Measurements from ENCODE around the gene ARMC3. TPM values are rescaled to one million over a fixed set of nuclear protein-coding genes. Genes with fewer than 3 reads are reported as not detected.
A peak's percentile ranks its signal among the peaks of the same experiment; 100 is the strongest.

The ARMC3 gene
- total and polyA plus RNA-seq, 9 of the 15 experiments (the other 6 are each of a cell fraction or from before 2014, with no cell fraction given), result 0.33 to 1.1 (median 0.62) TPM

DNA sequence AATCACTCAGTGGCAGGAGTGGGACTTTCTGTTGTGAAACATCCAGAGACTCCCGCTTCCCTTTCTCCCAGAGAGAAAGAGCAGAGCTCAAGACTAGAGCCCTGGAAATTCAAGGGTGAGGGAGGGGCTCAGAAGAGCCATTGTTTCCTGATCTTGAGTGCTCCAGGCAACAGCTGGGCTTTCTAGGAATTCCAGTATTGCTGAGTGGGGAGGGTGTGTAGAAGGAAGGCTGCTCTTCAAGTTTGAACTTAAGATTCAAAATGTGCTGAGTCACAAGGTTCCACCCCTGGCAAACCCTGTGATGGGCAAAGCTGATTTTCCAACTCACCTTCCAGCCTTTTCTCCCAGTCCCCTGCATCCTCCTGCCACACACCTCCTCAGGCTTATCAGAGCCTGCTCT lies 125.2 kb downstream of the ARMC3 start (continued):
- TF ChIP-seq MBD2 (IDR thresholded peaks at IDR 0.05; ENCODE audit: borderline replicate concordance, low read depth) (no peak), NFRKB (IDR thresholded peaks at IDR 0.05; ENCODE audit: low read depth) (no peak; the same call in 1 of the 2 replicates), ZNF184 (CRISPR knock-in tag; IDR thresholded peaks at IDR 0.05) (no peak), HCFC1 (IDR thresholded peaks at IDR 0.05; ENCODE audit: low read depth, low read length) (no peak), COPS2 (conservative IDR thresholded peaks at IDR 0.05) (no peak), HDAC8 (tag; IDR thresholded peaks at IDR 0.05) (no peak), TBL1XR1 (IDR thresholded peaks at IDR 0.05; ENCODE audit: low read length in 2 of 2) (peak in 1 of 2 experiments; percentile 58; a peak in 1 of 4 replicates), CBFB (CRISPR knock-in tag; IDR thresholded peaks at IDR 0.05) (no peak), E2F3 (CRISPR knock-in tag; IDR thresholded peaks at IDR 0.05) (no peak), HNRNPK (IDR thresholded peaks at IDR 0.05; ENCODE audit: low read depth, low read length, poor library complexity, severe bottlenecking) (no peak), ZNF589 (CRISPR knock-in tag; IDR thresholded peaks at IDR 0.05; ENCODE audit: low read depth) (no peak), FOXJ3 (CRISPR knock-in tag; IDR thresholded peaks at IDR 0.05) (no peak), KHSRP (IDR thresholded peaks at IDR 0.05) (no peak), ZNF347 (CRISPR knock-in tag; IDR thresholded peaks at IDR 0.05; ENCODE audit: low read depth) (no peak), KAT2B (IDR thresholded peaks at IDR 0.05; ENCODE audit: low read depth, low read length) (no peak), JUN (IDR thresholded peaks at IDR 0.05; ENCODE audit: borderline replicate concordance, low read depth, low read length) (no peak), JUN (CRISPR knock-in tag; IDR thresholded peaks at IDR 0.05; ENCODE audit: borderline replicate concordance) (no peak), ATF1 (CRISPR knock-in tag; IDR thresholded peaks at IDR 0.05) (no peak), ATF1 (tag; IDR thresholded peaks at IDR 0.05) (no peak), ZNF274 (IDR thresholded peaks at IDR 0.05; ENCODE audit: borderline replicate concordance, low read depth, low read length) (no peak), MAFG (tag; conservative IDR thresholded peaks at IDR 0.05) (peak; percentile 98), PRMT5 (CRISPR knock-in tag; IDR thresholded peaks at IDR 0.05) (no peak), HMG20A (CRISPR knock-in tag; conservative IDR thresholded peaks at IDR 0.05) (no peak), GATAD2B (IDR thresholded peaks at IDR 0.05; ENCODE audit: borderline replicate concordance) (no peak), ZNF212 (CRISPR knock-in tag; IDR thresholded peaks at IDR 0.05) (no peak), CEBPG (CRISPR knock-in tag; IDR thresholded peaks at IDR 0.05) (no peak), CEBPG (tag; conservative IDR thresholded peaks at IDR 0.05 in 1 of 2, IDR thresholded peaks at IDR 0.05 in 1 of 2) (0 out of 4 replicates have a peak, but pooled peaks of 1 of the 2 experiments have one; percentile 6), PURB (CRISPR knock-in tag; IDR thresholded peaks at IDR 0.05; ENCODE audit: low read depth) (no peak), ZNF224 (CRISPR knock-in tag; IDR thresholded peaks at IDR 0.05) (no peak), ZSCAN29 (IDR thresholded peaks at IDR 0.05) (no peak), HNRNPL (IDR thresholded peaks at IDR 0.05; ENCODE audit: low read depth, low read length) (no peak)
- TF ChIP-seq, protein P1, sequence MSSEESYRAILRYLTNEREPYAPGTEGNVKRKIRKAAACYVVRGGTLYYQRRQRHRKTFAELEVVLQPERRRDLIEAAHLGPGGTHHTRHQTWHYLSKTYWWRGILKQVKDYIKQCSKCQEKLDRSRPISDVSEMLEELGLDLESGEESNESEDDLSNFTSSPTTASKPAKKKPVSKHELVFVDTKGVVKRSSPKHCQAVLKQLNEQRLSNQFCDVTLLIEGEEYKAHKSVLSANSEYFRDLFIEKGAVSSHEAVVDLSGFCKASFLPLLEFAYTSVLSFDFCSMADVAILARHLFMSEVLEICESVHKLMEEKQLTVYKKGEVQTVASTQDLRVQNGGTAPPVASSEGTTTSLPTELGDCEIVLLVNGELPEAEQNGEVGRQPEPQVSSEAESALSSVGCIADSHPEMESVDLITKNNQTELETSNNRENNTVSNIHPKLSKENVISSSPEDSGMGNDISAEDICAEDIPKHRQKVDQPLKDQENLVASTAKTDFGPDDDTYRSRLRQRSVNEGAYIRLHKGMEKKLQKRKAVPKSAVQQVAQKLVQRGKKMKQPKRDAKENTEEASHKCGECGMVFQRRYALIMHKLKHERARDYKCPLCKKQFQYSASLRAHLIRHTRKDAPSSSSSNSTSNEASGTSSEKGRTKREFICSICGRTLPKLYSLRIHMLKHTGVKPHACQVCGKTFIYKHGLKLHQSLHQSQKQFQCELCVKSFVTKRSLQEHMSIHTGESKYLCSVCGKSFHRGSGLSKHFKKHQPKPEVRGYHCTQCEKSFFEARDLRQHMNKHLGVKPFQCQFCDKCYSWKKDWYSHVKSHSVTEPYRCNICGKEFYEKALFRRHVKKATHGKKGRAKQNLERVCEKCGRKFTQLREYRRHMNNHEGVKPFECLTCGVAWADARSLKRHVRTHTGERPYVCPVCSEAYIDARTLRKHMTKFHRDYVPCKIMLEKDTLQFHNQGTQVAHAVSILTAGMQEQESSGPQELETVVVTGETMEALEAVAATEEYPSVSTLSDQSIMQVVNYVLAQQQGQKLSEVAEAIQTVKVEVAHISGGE (CRISPR knock-in tag; IDR thresholded peaks at IDR 0.05), result no peak

All from K562 (cell line).